Measurements from ENCODE around the gene ZNF714.

ZNF714 gene

GRCh38 chr19:21082011-21082975 is at the start of gene ZNF714:
Gene ZNF714 (plus strand): TSS chr19:21082203. CDS start chr19:21098269, 16,066 bp downstream.
- DNase-seq (ENCODE audit: low read depth, low spot score): peak; percentile 95

GRCh38 chr19:21045028-21045427 is 37.0 kb upstream of the ZNF714 start:
- no peak for DNase-seq (ENCODE audit: low read depth, low spot score)

GRCh38 chr19:21046489-21046888 is 35.5 kb upstream of the ZNF714 start:
- DNase-seq (ENCODE audit: low read depth, low spot score): no peak

- no peak for DNase-seq (ENCODE audit: low read depth, low spot score)
Observed at GRCh38 chr19:21047716-21048115, 34.3 kb upstream of the ZNF714 start.

GRCh38 chr19:21052902-21053301 is 29.1 kb upstream of the ZNF714 start:
- DNase-seq (ENCODE audit: low read depth, low spot score): no peak

DNA sequence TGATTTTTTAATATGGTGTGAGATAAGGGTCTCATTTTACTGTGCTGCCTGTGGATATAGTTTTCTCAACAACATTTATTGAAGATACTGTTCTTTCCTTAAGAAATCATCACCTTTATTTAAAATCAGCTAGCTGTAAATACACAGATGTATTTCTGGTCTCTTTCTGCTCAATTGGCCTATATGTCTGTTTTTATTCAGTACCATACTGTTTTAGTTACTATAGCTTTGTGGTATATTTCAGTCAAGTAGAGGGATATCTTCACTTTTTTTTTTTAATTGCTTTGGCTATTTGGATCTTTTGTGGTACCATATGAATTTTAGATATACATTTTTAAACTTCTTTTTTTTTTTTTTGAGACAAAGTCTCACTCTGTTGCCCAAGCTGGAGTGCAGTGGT is 16.7 kb upstream of the ZNF714 start:
- no peak for DNase-seq (ENCODE audit: low read depth, low spot score)

DNA sequence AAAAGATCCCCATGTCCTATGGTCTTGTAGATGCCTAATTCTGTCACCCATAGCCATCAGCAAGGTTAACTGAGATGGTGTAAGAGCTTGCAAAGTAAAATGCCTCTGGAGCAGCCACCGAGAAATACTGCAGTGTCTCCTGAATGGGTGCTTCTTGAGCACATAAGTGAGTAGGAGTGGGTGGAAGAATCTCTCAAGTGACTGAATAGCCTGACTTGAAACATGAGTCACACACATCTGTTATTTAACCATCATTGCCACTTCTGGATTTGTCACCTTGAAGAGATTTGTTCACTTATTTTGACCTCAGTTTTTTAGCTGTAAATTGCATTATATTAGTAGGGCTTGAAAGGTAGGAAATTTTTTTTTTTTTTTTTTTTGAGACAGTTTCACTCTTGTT is 2.3 kb downstream of the ZNF714 start:
- DNase-seq (ENCODE audit: low read depth, low spot score): peak; percentile 12

- no peak for DNase-seq (ENCODE audit: low read depth, low spot score)
Observed at GRCh38 chr19:21087871-21088270, 5.9 kb downstream of the ZNF714 start.

GRCh38 chr19:21092109-21092508 is 10.1 kb downstream of the ZNF714 start:
- peak; percentile 77 for DNase-seq (ENCODE audit: low read depth, low spot score)

DNA sequence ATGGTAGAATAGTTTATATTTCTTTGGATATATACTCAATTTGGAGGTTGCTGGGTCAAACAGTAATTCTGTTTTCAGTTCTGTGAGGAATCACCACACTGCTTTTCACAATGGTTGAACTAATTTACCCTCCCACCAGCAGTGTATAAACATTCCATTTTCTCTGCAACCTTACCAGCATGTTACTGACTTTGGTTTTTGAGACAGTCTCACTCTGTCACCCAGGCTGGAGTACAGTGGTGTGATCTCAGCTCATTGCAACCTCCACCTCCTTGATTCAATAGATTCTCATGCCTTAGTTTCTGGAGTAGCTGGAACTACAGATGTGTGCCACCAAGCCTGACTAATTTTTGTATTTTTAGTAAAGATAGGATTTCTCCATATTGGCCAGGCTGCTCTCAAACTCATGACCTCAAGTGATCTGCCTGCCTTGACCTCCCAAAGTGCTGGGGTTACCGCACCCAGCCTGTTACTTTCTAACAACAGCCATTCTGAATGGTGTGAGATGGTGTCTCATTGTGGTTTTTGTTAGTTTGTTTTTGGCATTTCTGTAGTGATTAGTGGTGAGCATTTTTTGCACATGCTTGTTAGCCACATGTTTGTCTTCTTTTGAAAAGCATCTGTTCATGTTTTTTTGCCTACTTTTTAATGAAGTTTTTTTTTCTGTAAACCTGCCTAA is 12.5 kb downstream of the ZNF714 start:
- DNase-seq (ENCODE audit: low read depth, low spot score): peak; percentile 39

GRCh38 chr19:21098291-21098690 is 16.3 kb downstream of the ZNF714 start:
- no peak for DNase-seq (ENCODE audit: low read depth, low spot score)

DNA sequence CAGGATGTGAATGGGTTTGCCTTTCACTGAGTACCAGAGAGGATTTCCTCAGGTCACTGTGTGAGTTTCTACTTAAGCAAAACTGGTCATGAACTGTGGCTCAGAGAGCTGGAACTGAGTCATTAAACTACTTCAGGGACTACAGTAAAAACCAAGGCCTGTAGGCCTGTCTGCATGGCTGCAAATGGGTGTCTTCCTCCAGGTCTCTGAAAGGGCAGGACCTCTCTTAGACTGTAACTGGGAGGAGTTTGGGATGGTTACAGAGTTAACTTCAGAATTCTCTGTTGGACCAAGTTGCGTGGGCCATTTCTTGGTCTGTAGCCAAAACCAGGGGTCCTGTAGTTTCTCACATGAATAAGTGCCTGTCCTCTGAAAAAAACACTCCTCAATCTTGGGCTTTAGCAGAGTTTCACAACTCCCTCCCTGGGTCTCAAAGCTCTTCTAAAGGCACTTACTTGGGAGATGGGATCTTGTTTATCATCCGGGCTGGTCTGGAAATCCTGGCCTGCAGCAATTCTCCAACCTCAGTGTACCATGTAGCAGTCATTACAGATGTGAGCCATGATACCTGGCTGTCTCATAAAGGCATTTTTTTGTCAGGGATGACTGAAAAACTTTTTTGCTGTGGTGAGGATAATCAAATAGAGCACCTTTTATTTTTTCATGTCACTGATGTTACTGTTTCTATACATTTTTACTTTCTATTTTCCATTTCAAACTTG is 19.7 kb downstream of the ZNF714 start:
- DNase-seq (ENCODE audit: low read depth, low spot score): no peak

- peak; percentile 49 for DNase-seq (ENCODE audit: low read depth, low spot score)
Observed at GRCh38 chr19:21109116-21109515, 27.1 kb downstream of the ZNF714 start.

GRCh38 chr19:21110183-21110582 is 28.2 kb downstream of the ZNF714 start:
- no peak for DNase-seq (ENCODE audit: low read depth, low spot score)

DNA sequence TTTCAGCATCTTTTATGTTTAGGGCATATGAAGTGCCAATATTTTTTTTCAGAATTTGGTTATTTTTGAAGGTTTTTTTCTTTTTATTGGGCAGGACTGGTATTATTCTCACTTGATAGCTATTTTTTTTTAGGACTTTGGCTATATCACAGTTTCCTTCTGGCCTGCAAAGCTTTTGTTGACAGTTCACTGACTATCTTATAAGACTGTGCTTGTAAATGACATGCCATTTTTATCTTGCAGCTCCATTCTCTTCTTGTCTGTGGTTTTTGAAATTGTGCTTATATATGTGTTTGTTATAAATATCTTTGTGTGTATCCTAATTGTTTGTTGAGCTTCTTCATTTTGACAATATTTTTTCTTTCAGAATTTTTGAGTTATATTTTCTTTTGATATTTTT is 33.4 kb downstream of the ZNF714 start:
- DNase-seq (ENCODE audit: low read depth, low spot score): no peak

- peak; percentile 34 for DNase-seq (ENCODE audit: low read depth, low spot score)
Observed at GRCh38 chr19:21117041-21117907, 35.3 kb downstream of the ZNF714 start.

GRCh38 chr19:21126078-21126477 is 44.1 kb downstream of the ZNF714 start:
- DNase-seq (ENCODE audit: low read depth, low spot score): no peak

GRCh38 chr19:21127001-21127400 is 45.0 kb downstream of the ZNF714 start:
- no peak for DNase-seq (ENCODE audit: low read depth, low spot score)

- DNase-seq (ENCODE audit: low read depth, low spot score): no peak
Observed at GRCh38 chr19:21127898-21128297, 45.9 kb downstream of the ZNF714 start.

DNA sequence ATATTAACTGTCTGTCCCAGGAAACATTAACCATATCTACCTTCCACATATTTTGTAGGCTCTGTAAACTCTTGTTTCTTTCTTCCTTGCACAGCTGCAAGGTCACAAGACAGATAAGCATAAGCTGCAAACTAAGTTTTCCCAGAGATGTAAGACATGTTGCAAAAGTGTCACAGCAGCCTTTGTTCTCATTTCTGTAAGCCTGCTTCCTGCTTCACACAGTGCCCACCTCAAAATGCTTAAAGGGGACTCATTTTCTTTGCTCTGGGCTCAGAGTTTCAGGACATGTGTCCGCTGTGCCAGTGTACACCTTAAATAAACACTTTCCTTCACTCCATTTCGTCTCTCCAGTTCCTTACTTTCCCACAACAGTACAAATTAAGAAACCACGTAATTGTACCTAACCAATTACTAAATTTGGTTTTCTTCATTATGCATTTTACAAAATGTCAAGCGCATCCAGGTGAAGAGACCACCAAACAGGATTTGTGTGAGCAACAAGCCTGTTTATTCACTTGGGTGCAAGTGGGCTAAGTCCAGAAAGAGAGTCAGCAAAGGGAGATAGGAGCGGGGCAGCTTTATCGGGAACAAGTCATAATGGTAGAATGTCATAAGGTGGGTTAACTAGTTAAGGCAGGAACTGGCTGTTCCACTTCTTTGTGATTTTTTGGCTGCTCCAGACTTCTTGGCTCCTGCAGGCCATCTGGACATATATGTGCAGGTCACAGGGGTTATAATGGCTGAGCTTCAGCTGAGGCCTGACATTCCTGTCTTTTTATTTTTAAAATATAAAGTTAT is 47.1 kb downstream of the ZNF714 start:
- DNase-seq (ENCODE audit: low read depth, low spot score): no peak

Data from astrocyte of the hippocampus (primary cell).